HG03565 (cell line): ENCODE data around the gene CNFN.
A peak's percentile ranks its signal among the peaks of the same experiment; 100 is the strongest.

Source experiments
- ATAC-seq: cut with Tn5 transposase; IDR thresholded peaks from one replicate; pipeline ENCODE4 v1.9.1; 2021; ENCODE audit warnings: mild to moderate bottlenecking, moderate library complexity; ENCODE audit not compliant: unreplicated experiment

CNFN gene

DNA sequence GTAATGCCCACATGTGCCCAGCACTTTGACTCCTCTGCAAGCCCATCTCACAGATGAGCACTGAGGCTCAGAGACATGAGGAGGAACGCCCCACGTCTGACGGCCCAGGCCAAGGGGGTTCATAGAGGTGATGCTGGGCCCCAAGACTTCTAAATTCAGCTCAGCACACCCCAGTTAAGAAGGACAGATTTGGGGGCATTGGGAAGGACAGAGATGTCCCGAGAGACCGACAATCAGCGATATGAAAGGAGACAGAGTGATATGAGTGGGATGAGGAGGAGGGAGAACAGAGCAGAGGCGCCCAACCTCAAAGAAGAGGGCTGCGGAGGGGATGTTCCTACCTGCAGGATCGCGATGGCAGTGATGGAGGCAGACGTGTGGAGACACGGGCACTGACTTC, at the start of gene CNFN:
Gene CNFN (minus strand): TSS at position 399 of the 400 bp plus-strand sequence. CDS start 1,260 bp downstream, outside the sequence.
- ATAC-seq, result no peak

- ATAC-seq, result no peak
Observed at GRCh38 chr19:42436006-42436405, 45.9 kb upstream of the CNFN start.

DNA sequence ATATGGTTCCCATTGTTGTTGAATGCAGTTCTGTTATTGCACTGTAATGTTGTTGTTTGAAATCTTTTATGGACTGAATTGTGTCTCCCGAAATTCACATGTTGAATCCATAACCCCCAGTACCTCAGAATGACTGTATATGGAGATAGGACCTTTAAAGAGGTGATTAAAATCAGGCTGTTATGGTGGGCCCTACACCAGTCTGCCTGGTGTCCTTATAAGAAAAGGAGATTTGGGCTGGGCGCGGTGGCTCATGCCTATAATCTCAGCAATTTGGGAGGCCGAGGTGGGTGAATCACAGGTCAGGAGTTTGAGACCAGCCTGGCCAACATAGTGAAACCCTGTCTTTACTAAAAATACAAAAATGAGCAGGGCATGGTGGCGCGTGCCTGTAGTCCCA, 45.2 kb upstream of the CNFN start:
- no peak for ATAC-seq

DNA sequence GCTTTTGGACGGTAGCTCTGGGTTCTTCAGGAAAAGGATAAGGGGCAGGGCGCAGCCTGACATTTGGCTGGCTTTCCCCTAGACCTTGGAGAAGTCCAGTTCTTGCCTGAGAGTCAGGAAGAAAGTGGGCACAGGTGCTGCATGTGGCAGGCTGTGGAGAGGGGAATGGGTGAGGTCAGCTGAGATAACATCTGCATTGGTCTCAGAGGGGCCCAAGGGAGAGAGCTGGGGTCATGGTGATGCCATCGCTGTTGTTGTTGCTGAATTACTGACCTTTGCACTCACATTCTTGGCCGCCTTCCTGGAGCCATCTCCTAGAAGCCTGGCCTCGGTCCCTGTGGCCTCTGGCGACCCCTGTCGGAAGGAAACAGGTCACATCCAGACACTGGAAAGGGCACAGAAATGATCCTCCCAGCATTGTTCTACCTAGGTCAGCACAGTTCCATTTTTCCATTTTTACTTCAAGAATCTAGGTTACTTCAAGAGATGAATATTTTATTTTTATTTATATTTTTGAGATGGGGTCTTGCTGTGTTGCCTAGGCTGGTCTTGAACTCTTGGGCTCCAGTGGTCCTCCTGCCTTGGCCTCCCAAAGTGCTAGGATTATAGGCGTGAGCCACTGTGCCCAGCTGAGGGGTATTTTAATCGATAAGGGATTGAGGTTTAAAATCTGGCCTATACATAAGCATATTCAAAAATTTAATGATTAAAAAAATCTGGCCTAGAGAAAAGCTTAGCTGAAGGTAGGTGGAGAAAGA, 43.6 kb upstream of the CNFN start:
- no peak for ATAC-seq

- ATAC-seq, result no peak
Observed at GRCh38 chr19:42431486-42431885, 41.4 kb upstream of the CNFN start.

- no peak for ATAC-seq
Observed at GRCh38 chr19:42428676-42429075, 38.6 kb upstream of the CNFN start.

- ATAC-seq, result no peak
Observed at GRCh38 chr19:42427313-42427712, 37.2 kb upstream of the CNFN start, which contains the start of gene LIPE. Gene LIPE, minus strand, starts transcription at chr19:42427388. Its CDS starts 239 bp downstream, at chr19:42427149.

DNA sequence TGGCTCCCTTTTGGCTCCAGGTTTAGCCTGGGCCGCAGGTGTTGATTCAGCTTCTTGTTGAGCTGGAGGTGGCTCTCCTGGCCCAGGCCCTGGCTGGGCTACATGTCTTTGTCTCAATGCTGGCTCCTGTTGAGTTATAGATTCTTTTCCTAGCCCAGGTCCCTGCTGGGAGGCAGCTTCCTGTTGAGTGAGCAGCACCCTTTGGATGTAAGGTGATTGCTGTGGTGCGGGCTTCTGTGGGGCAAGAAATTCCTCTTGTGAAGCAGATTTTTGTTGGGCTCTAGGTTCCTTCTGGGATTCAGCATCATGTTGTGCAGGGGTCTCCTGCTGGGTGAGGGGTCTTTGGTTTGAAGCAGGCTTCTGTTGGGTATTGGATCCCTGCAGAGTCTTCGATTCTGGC, 36.5 kb upstream of the CNFN start:
- ATAC-seq, result no peak

GRCh38 chr19:42424712-42425131, 34.6 kb upstream of the CNFN start:
- ATAC-seq, result no peak

DNA sequence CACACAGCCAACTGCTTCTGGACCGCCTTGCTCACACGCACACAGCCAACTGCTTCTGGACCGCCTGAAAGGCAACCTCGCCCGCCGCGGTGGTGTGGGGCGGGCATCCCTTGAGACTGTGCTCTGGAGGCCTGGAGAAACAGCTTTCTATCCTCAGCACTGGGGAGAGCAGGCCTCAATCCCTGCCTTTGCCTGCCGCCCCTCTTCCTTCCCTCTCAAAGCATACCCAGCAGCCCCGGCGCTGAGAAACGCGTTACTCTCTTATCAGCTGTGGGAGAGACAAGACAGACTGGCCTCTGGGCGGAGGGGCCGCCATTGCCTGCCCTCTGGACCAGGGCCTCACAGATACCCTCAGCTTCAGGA, 34.2 kb upstream of the CNFN start:
- ATAC-seq, result no peak

DNA sequence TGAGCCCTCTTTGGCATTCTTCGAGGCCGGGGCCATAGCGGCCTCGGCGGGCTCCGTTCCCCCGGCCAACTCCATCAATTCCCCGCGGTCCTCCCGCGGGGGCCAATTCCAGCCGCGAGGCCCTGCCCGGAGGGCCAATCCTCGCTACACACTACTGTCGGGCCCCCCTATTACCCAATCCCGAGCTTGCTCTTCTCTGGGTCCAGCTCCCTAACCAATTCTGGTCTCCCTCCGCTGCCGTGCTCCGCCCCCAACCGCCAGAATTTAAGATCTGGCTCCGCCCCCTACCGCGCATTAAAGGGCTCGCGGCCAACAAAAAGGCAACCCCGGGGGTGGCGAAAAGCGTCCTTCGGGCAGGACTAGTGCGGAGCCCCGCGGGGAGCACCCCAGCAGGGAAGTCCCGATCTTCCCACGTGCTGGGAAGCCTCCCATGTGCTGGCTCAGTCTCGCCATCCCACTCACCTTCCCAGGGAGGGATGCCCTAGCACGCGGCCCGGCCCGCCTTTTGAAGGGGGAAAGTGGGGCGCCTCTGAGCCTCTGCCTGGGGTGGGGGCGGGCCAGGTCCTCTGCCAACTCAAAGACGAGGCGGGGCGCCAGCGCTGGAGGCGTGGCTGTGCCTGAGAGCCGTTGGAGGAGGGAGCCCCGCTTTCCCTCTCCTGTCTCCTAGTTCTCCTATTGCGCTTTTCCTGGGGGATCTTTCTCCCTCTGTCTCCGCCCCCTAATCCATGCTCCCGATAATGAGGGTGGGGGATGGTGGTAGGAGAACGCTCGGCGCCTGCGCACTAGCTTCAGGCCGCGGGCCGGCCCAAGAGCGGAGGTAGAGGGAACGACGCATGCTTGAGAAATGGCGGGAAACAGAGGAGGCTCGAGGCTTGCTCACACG, 33.6 kb upstream of the CNFN start:
- peak; percentile 70 for ATAC-seq

GRCh38 chr19:42422901-42423461, 32.9 kb upstream of the CNFN start:
- ATAC-seq, result peak; percentile 17

DNA sequence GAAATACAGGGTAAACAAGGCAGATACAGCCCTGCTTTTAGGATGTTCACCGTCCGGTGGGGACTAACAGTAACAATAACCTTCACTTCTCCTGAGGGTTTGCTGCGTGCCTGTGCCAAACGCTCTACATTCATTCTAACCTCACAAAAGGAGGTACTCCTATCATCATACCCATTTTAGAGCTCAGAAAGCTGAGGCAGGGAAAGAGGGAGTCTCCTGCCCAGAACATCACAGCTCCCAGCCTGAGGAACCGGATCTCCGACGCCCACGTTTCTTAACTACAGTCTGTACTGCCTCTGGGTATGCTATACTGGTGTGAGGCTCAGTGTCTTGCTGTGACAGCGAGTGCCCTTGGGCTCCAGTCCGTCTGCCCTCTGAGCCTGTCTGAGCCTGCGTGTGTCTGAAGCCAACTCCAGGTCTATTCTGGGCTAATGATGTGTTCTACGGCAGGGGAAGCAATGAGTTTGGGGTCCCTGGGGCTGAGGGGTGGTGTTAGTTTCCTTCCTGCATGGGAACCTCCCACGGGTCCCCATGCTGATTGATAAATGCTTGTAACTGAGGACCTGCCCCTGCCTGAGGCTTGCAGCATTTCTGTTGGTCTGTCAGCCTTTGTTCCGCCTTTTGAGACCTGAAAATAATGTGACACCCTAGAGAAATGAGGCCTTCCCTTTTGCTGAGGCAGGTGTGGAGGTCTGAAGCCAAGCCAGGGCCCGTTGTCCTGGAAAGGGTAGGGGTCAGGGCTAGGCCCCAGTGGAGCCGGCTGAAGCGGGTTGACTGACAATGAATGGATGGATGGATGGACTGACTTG, 32.2 kb upstream of the CNFN start:
- ATAC-seq, result no peak

DNA sequence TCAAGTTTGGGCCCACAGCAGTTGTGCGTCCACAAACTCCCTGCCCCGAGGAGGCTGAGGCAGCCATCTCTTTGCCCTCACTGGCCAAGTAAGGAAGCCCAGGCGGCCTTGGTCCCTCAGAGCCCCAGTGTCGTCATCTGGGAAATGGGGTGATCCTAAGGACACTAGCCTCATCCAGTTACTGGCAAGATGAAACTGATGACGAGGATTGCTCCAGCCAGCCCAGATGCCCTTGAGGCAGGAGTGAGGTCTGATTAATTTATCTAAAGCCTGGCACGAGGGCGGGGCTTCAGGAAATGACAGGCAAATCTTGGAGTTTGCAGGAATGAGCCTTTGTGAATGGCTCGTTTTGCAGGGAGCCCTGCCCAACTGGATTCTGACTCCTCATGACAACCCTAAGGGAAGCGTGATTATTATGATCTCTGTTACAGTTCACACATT, 31.5 kb upstream of the CNFN start:
- no peak for ATAC-seq

DNA sequence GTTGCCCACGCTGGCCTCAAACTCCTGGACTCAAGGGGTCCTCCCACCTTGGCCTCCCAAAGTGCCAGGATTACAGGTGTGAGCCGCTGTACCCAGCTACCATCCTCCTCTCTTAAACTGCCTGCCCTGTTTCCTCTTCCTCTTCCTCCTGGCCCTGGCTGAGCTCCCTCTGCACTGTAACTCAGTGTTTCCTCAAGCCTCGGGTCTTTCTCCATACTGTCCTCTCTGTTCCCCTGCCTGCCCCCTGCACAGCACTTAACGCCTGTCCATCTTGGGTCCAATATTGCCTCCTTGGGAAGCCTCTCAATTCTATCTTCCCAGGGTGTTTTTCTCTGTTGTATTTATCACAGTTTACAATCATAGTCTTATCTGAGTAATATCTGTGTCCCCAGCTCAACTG, 31.0 kb upstream of the CNFN start:
- no peak for ATAC-seq

DNA sequence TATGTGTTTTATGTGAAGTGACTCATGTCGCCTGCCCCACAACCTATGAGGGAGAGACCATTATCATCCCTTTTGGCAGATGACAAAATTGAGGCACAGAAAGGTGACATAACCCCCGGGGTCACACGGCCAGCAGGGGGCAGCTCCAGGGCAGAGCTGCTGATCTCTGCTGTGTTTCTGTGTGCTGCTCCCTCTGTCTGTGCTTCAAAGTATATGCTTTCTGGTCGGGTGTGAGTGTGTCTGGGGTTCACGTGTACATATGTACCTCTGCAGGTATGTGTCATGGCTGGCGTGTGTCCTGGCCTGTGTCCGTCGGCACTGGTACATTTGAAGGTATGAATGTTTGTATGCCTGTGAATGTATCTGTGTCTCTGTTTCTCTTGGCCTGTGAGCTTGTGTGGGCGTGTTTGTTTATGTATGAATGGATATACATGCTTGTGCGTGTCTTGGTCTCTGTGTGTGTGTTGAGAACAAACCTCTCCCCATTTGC, 30.0 kb upstream of the CNFN start:
- peak; percentile 38 for ATAC-seq

DNA sequence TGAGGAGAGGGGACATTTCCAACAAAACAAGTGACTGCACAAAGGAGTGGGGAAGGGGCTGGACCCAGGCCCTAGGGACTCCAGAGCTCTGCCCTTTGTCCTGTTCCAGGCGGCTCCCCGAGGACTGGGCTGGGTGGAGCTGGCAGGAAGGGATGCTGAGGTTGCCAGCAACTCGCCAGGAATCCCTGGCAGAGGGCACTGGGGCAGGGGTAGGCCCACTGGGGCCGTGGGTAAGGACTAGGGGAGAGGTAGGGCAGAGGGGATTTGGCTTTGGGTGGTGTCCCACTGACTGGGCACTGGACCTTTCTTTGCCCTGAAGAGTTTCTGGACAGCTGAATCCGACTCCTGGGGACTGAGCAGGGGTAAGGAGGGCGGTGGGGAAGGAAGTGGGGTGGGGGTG, 29.2 kb upstream of the CNFN start:
- ATAC-seq, result no peak

GRCh38 chr19:42412661-42413076, 22.6 kb upstream of the CNFN start:
- no peak for ATAC-seq

DNA sequence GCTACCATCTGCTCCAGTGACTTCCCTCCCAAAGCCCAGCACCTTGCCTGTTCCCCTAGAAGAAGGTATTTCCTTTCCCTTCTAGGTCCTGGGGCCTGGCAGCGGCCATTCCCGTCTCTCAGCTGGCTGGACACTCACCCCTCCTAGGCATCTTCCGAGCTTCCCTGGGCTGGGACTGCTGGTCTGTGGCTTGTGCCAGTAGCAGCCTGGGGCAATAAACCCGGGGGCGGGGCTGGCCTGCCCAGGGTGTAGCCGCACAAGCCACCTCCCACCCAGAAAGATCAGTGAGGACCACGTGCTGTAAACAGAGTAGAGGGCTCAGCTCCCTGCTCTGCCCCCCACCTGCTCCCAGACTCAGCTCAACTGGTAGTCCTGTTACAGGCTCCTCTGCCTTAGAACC, 22.1 kb upstream of the CNFN start:
- ATAC-seq, result no peak

DNA sequence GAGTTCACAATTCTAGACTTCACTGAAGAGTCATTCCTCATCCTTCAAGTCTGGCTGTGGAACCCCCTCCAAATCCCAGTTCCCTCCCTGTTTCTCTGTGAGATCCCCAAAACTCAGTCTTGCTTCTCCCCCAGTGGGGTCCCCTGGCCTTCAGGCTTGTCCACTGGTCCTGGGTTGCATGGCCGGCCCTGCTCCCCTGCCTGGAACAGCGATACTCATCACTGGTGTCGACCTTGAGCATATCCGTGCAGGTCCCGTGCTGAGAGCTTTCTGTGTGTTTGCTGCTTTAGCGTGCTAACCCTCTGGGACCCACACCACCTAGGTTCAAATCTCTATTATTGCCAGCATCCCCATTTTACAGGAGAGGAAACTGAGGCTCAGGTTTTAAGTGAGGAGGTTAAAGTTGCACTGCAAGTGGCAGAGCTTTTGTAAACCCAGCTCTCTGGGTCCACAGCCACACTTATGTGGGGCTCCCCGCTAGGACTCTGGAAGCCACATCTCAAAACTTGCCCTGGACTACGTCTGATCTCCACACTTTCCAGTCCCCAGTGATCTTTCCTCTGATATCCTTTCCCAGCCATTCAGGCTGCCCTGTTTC, 21.6 kb upstream of the CNFN start:
- no peak for ATAC-seq
